Measurements from ENCODE around the gene C8G.

- TF ChIP-seq CTCF (conservative IDR thresholded peaks at IDR 0.05; ENCODE audit: low read depth, low read length): no peak
- TF ChIP-seq EZH2 (IDR thresholded peaks at IDR 0.05; ENCODE audit: low read length, unreplicated experiment): no peak
Observed at GRCh38 chr9:136958898-136959850, 14.1 kb downstream of the C8G start.

Measured in PC-3 (cell line).